NCI-H510A treated with DMSO at 0.1 percent for 48 hours (cell line): Measurements from ENCODE around the gene CEP164.
"Not testable (repeated sequence)": the region's sequence is repeated elsewhere in the genome, so short reads cannot be mapped to it uniquely, and the experiment has no call there.

Experiments
- DNase-seq: peaks from one replicate; lab custom pipeline; 2025; lab: John Stamatoyannopoulos, UW

CEP164 gene

DNA sequence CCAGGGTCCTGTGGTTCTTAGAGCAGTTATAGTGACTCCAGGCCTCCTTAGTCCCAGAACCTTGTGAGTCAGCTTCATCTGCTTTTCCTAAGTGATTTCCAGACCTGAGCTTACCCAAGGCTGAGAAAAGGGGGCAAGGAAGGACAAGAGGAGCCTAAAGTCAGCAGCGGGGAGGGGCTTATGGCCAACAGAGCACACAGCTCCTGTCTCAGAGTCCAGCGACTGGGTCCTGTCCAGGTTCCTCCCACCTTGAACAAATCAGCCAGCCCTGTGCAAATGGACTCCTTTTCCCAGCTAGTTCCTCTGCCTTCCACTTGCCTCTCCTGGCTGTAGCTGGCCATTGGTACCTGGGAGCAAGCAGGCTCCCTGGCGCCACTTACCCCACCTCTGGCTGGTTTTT, 22.5 kb upstream of the CEP164 start:
- DNase-seq, result no peak

DNA sequence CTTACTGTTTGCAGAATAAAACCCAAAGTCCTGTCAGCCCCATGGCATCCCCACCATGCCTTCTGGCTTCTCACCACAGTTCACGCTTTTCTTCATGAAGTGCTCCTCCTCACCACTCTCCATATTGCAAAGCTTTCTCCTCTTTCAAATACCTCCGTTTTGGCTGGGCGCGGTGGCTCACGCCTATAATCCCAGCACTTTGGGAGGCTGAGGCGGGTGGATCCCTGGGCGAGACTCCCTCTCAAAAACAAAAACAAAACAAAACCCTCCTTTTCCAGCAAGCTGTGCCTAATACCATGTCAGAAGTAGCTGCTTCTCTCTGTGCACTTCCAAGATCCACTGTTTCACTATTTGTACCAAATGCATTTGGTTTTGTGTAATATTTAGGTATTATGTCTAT, 18.3 kb upstream of the CEP164 start:
- DNase-seq, result no peak

DNA sequence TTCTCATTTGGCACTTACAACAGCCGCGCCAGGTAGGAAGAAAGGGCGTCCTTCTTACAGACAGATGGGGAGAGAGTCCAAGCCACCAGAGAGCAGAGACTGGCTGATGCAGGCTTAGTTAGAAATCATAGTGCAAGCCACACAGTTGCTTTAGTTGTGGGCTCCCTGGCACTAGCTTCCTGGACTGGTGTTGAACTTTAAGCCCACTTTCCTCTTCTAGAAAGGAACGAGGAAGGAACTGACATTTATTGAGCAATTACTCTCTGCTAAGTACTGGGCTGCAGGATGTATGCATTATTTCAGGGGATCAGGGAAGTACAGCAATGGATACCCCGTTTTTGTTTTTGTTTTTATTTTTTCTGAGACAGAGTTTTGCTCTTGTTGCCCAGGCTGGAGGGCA, 14.6 kb upstream of the CEP164 start:
- no peak for DNase-seq

DNA sequence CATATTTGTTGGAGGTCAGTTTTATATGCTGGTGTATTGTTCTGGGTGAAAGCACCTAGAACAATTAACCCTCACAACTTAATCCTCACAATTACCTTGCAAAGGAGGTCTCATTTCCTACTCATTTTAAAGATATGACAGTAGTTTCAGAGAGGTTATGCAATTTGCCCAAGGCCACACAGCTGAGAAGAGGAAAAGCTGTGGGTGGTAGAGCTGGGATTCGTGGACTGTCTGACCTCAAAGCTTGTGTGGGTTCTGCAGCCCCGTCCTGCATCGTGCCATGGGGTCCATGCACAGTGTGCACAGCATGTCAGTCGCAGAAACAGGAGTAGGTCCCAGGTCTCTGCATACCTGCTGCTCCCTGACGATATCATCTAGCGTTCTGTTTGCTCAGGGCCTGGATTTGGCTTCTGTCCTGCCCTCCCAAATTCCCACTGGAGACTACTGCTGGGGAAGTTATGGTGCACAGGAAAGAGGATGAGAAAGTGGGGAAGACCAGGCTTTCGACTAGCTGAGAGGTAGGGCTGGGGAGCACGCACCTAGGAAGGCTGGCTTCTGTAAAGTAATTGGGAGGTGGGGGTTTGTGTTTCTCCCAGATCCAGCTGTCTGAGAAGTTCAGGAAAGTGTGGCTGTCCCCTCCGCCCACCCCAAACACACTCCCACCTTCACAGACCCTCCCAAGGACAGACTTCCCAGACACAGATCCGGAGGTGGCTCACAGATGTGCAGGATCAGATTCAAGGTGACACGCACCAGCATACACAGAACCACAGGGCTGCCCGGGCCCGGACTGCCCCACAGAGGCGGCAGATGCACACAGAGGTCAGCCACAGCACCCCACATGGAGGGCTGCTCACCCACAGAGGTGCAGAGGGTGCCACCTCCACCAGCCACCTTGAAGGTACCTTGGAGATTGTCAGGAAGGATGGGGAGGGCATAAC, 13.6 kb upstream of the CEP164 start:
- no peak for DNase-seq

DNA sequence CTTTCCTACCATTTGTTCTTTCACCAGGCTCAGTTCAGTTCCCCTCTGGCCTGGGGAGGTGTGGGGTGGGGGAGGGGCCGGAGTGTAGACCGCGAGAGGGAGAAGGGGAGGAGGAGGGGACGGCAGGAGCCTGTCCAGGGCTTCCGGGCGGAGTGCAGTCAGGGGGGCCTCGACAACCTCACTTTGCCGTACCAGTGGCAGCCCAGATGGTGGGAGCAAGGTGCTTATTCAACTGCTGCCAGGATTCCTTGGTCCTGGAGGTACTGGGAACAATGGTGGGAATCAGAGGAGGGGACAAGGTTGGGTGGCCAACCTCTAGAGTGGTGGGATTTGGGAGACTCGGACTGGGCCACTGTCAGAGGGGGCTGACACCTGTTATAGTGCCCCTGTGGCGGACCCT, 12.8 kb upstream of the CEP164 start:
- DNase-seq, result no peak

DNA sequence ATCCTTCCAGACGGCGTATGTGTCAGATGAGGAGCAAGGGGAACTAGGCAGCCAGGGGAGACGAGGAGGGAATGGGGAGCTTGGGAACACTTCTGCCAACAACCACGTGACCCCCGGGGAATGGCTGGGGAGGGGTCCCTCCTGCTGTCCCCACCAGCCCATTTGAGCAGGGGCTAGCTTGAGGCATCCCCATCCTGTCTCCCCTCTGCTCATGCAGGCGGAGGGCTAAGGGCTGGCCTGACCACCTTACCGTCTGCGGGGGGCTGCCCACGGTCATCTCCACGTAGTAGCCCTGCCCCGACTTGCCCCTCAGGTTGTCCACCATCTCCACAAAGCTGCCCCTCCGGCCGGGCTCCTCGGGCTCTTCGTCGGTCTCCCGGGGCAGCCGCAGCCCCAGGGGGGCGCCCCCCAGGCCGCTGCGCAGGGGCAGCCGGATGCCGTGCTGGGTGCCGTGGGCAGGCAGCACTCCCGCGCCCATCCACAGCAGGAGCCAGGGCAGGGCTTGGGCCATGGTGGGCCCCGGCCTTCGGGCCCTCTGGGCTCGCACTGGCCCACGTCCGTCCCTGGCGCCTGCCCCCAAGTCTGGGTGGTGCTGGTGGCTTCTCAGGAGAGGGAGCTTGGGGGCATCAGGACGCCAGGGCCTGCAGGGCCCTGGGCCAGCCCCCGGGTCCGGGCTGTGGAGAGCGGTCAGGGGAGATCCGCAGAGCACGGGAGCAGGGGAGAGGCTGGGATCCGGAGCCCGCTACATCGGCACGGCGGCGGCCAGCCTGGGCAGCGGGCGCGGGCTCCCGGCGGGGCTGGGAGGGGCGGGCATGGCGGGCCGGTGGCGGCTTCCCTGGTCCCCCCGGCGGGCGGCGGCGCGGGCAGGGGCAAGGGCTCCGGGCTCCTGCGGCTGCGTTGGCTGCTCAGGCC, 12.1 kb upstream of the CEP164 start:
- DNase-seq, result no peak

DNA sequence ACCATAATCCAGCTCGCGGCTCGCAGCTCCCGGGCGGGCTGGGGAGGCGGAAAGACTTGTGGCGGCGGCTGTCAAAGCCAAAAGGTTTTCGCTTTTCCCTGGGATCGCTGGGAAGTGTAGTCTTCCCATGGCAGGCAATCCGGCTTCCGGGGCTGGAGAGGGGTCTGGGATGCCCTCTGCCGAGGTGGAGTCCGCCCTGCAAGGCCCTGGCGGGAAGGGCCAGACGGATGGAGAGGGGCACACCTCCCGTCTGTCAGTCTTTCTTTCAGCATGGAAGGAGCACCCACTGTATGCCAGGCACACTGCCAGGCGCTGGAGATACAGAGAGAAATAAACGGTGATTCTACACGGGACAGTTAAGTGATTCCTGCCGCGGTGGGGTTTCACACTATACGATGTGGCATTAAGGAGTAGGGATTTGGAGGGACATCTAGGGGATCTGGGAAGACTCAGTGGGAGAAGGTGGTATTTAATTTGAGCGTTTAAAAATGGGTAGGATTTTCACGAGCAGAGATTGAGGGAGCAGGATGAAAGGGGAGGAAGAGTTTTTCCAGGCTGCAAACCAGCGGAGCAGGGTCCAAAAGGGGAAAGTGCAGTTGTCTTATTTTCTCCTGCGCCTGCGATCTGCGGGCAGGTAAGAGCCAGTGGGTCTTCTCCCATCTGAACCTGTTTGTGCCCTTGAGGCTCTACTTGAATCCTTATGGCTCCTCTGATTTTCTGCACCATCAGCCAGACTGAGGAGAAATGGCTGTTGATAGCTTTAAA, 11.3 kb upstream of the CEP164 start, which contains the start of gene BACE1:
TSS of gene BACE1 (minus strand) at position 60 of the 765 bp plus-strand sequence. CDS start 461 bp downstream, outside the sequence.
- peak; percentile 77 for DNase-seq

DNA sequence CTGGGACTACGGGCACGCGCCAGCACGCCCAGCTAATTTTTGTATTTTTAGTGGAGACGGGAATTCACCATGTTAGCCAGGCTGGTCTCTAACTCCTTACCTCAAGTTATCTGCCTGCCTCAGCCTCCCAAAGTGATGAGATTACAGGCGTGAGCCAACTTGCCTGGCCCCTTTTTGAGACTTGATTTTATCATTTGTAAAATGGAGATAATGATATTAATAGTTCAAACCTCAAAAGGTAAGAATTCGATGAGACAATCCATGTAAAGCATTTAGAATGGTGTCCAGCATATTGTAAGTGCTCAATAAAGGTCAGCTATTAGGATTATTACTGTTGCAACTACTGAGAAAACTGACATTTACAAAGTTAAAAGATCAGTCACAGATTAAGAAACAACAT, 8.9 kb upstream of the CEP164 start:
- no peak for DNase-seq

DNA sequence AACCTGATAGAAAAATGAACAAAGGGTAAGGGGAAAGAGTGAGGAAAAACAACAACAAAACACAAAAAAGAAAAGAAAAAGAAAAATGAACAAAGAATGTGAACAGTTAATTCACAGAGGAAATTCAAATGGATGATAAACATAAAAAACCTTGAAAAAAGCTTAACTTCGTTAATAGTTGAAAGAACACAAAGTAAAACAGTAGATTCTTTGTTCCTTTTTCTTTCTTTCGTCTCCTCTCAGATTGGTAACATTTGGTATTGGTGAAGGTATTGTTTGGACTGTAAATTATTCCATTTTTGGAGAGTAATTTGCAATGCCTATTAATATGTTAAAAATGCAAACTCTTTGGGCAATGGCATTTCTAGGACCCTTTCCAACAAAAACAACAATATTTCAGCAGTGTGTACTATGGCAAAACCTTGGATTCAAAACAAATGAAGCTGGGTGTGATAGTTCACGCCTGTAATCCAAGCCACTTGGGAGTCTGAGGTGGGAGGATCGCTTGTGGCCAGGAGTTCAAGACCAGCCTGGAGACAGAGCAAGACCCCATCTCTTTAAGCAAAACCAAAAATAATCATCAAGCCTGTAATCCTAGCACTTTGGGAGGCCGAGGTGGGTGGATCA, 8.3 kb upstream of the CEP164 start:
- no peak for DNase-seq

DNA sequence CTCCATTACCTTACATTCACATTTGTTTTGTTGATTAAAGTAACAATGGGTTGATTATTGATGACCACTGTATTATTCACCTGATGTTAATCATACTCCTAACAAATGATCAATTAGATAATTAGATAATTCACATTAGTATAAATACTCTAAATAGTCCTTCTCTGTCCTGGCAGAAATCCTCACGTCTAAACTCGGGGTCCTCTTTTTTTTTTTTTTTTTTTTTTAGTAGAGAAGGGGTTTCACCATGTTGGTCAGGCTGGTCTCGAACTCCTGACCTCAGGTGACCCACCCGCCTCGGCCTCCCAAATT, 443 bp upstream of the CEP164 start:
- not testable (repeated sequence) for DNase-seq

DNA sequence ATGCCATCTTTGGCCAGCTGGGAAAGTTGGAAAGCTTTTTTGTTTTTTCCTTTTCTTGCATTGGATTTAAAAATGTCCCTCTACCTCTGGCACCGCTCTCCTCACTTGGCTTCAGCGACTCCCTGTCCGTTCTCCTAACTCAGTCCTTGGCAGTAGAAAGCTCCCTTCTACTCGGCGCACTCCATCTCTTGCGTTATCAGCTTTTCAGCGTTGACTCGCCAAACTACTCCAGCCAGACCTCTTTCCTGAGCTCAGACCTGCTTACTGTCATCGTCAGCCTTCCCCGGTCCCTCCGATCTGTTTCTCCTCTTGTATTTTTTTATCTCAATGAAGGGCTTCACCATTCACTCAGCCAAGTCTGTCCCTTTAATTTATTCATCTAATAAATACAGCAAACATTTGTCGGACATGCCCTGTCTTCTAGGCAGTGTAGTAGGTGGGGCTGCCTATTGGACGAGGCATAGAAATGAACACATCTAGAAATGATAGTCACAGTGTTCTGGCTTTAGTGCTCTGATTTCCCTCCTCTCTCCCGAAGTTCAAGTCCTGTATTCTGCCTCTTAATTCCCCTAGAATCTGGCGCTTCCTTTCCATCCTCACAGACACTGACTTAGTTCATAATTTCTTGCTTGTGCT, 839 bp downstream of the CEP164 start:
- peak; percentile 66 for DNase-seq

DNA sequence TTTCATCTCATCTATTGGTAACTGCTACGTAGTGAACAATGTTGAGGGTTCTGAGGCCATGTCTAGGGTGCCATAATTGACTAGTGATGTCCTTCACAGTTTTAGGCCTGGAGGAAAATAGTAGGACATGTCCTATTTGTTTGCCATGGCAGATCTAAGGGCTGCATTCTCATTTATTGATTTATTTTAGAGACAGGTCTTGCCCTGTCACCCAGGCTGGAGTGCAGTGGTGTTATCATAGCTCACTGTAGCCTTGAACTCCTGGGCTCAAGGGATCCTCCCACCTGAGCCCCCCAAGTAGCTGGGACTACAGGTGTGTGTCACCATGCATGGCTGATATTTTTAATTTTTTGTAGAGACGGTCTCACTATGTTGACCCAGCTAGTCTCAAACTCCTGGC, 5.2 kb downstream of the CEP164 start:
- DNase-seq, result no peak

DNA sequence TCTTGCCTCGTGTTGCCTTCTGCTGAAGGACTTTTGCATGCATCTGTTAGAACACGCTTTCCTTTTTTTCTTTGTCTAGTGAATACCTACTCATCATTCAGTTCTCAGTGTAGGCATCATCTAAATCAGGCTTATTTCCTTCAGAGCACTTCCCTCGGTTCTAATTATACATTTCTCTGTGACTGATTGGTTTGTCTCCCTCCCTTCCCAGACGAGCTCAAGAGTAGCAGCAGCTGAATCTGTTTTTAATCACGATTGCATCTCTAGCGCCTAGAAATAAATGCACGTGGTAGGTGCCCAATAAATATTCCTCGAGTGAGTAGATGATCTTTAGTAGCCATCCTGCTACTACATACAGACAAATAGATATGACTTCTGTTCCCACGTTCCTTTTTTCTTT, 6.3 kb downstream of the CEP164 start:
- no peak for DNase-seq

DNA sequence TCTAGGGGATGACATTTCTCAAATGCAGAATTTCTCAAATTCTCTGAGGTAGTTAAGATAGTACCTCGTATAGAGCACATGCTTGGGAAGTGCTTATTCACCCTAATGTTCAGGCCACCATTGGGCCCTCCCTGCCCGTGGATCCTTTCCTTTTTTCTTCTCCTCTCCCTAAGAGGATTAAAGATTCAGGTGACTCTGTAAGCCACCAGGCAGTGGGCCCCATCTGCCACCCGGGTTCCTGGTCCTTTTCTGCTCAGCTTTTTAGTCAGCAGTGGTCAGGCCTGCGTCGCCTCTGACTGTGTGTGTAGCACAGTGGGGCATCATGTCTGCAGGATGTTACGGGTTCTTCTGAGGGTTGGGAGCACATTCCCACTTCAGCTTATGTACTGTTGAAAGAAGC, 7.2 kb downstream of the CEP164 start:
- no peak for DNase-seq

DNA sequence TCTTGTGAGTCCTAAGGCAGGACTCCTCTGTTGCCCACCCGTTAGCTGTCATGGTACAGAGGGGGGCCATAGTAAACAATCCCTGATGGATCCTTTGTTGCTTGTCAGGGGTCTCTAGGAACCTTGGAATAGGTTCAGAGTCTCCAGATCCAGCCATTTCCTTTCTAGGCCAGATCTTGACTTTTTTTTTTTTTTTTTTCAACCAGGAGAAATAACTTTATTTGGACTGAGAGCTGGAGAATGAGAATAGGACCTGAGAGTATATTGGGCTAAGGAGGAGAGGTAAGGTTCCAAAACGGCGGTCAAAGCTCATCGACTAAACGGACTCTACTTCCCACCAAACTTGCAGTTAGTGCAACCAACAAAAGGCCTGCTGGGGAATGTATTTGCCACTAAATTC, 7.7 kb downstream of the CEP164 start:
- DNase-seq, result no peak

DNA sequence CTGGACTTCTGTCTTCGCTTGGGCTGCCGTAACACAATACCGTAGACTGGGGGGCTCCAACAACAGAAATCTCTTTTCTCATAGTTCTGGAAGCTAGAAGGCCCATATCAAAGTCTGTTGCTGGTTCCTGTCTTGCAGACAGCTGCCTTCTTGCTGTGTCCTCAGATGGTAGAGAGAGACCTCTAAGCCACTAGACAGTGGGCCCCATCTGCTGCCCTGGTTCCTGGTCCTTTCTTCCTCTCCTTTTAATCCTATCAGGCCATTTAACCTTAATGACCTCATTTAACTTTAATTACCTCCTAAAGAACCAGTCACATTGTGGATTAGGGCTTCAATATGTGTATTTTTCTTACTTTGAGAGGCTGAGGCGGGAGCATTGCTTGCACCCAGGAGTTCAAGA, 9.4 kb downstream of the CEP164 start:
- DNase-seq, result no peak

DNA sequence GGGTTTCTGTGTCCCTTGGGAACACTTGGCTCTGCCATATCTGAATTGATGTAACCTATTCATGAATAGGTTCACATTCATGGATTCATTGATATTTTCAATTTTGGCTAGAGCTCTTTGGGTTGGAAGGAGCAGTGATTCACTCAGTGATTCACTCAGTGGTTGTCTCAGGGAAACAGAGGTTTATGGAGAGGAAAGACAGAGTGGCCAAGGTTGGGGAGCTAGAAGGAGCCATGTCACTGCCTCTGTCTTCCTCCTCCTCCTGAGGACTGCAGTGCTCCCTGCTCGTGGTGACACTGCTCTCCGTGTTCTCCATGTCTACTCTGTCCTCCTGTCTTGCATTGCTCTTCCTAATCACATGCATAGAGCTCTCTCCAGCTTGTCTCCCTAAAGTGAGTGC, 17.4 kb downstream of the CEP164 start:
- no peak for DNase-seq

DNA sequence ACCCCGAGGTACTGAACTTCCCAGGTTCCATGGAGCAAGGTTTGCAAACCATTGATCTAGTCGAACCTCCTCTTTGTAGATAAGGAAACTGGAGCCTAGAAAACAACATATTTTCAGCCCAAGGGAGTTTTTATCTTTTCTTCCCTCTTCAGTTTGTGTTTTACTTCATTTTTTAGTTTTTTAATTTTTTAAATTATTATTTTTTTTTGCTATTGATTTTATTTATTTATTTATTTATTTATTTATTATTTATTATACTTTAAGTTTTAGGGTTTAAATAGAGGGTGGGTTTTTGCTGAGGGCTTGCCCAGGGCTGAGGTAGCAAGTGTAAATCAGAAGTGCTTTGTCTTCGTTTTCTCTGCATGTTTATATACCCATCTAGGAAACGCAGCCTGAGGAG, 26.9 kb downstream of the CEP164 start:
- DNase-seq, result no peak

DNA sequence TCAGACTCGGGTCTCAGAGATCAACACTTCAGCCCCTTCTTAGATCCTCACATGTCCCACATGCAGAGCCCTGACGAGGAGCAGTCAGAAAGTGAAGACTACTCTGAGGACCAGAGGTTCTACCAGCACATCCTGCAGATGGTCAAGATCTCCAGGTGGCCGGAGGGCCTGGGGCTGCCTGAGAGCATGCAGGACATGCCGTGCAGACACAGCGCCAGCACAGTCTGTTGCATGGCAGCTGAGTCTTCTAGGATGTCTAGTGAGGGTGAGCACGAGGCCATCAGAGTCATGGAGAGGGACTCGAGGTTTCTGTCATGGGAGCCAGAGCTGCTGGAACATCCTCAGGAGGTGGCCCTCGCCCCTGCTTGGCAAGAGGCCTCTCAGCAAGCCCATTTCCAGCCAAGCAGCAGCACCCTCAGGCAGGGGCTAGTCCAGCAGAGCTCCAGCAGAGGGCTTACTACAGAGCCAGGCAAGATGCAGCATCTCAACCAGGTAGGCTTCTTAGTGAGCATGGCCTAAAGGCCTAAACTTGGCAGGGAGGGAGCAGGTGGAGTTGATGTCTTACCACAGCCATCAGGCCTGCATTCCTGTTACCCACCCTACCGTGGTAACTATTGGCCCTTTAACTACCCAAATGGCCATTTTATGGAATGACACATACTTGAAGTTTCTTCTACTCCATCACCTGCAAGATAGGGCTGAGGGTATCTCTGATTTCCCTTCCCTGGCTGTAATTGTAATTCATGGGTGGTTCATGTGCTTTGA, 28.7 kb downstream of the CEP164 start:
- no peak for DNase-seq

DNA sequence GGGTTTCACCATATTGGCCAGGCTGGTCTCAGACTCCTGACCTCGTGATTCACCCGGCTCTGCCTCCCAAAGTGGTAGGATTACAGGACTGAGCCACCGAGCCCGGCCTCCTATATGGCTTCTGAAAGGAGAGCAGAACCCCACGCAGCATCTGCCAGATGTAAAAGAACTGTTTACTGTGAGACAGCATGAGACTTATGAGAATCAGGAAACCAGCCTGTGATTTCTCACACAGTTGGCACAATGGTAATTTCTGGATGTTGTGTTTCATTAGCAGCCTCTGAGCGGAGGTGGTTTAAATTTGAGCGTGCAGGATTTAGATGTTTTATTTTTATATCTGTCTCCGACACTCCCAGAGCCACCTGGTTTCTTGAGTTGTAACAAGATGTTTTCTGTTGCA, 33.8 kb downstream of the CEP164 start:
- no peak for DNase-seq

DNA sequence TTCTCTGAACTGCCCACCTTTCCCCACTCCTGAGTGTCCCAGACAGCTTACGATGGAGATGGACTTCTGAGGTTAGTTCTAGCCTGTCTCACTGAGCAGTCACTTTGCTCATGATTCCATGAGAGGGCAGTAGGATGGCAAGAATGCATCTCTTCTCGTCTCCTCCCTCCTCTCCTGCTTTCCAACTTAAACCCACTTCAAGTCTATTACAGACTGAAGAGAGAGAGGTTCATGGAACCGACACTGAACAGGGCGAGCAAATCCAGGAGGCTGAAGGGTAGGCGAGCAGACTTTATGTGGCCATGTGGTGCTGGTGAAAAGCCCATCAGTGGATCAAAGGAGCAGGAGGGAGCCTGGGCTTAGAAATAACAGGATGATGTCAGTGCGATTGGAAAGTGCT, 38.6 kb downstream of the CEP164 start:
- DNase-seq, result no peak
